IMR-90 (cell line): ENCODE data around the gene ATP6AP1.
"Not testable (repeated sequence)": the region's sequence is repeated elsewhere in the genome, so short reads cannot be mapped to it uniquely, and the experiment has no call there.

Source experiments
- BHLHE40 ChIP-seq: fragments of 150-350 bp; IDR thresholded peaks from 2 replicates; pipeline ENCODE4 v1.6.1; 2016; ENCODE audit warnings: mild to moderate bottlenecking, low read depth, low read length
- MAFK ChIP-seq: IDR thresholded peaks from 2 replicates; pipeline ENCODE4 v1.6.1; 2012; ENCODE audit warnings: low read depth, low read length, improper control_type of control experiment
- MXI1 ChIP-seq: IDR thresholded peaks from 2 replicates; pipeline ENCODE4 v1.6.1; 2012; ENCODE audit warnings: low read depth, mild to moderate bottlenecking, low read length, moderate library complexity, borderline replicate concordance
- POLR2A ChIP-seq: IDR thresholded peaks from 2 replicates; pipeline ENCODE4 v1.6.1; 2012; ENCODE audit warnings: mild to moderate bottlenecking, low read depth, low read length
- RAD21 ChIP-seq: IDR thresholded peaks from 2 replicates; pipeline ENCODE4 v1.6.1; 2012; ENCODE audit warnings: low read length, improper control_type of control experiment
- SMC3 ChIP-seq: fragments of 150-350 bp; IDR thresholded peaks from 2 replicates; pipeline ENCODE4 v1.6.1; 2016; ENCODE audit warnings: low read depth, mild to moderate bottlenecking, antibody characterized with exemption, low read length, moderate library complexity
- TF ChIP-seq, protein P1 (sequence below): fragments of 150-350 bp; IDR thresholded peaks from 2 replicates; pipeline ENCODE4 v1.6.1; 2016; ENCODE audit warnings: low read depth, mild to moderate bottlenecking, low read length, moderate library complexity, borderline replicate concordance
- TF ChIP-seq, protein P2 (sequence below): conservative IDR thresholded peaks from 2 replicates; pipeline ENCODE4 v1.5.1; 2012; ENCODE audit warnings: mild to moderate bottlenecking, low read depth, low read length, improper control_type of control experiment

DNA sequence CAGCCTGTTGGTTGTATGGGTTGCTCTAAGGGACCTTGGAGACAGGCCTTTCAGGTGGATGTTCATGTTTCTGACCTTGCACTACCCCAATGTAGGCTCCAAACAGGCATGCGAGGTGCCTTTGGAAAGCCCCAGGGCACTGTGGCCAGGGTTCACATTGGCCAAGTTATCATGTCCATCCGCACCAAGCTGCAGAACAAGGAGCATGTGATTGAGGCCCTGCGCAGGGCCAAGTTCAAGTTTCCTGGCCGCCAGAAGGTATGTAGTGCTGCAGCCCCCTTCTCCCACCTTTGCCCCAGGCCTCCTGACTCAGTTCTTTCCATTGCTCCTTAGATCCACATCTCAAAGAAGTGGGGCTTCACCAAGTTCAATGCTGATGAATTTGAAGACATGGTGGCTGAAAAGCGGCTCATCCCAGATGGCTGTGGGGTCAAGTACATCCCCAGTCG is 28.1 kb upstream of the ATP6AP1 start:
- TF ChIP-seq MXI1, POLR2A, BHLHE40, RAD21, SMC3, MAFK: not testable (repeated sequence)
- TF ChIP-seq, protein P1, sequence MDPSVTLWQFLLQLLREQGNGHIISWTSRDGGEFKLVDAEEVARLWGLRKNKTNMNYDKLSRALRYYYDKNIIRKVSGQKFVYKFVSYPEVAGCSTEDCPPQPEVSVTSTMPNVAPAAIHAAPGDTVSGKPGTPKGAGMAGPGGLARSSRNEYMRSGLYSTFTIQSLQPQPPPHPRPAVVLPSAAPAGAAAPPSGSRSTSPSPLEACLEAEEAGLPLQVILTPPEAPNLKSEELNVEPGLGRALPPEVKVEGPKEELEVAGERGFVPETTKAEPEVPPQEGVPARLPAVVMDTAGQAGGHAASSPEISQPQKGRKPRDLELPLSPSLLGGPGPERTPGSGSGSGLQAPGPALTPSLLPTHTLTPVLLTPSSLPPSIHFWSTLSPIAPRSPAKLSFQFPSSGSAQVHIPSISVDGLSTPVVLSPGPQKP, result not testable (repeated sequence)
- TF ChIP-seq, protein P2, sequence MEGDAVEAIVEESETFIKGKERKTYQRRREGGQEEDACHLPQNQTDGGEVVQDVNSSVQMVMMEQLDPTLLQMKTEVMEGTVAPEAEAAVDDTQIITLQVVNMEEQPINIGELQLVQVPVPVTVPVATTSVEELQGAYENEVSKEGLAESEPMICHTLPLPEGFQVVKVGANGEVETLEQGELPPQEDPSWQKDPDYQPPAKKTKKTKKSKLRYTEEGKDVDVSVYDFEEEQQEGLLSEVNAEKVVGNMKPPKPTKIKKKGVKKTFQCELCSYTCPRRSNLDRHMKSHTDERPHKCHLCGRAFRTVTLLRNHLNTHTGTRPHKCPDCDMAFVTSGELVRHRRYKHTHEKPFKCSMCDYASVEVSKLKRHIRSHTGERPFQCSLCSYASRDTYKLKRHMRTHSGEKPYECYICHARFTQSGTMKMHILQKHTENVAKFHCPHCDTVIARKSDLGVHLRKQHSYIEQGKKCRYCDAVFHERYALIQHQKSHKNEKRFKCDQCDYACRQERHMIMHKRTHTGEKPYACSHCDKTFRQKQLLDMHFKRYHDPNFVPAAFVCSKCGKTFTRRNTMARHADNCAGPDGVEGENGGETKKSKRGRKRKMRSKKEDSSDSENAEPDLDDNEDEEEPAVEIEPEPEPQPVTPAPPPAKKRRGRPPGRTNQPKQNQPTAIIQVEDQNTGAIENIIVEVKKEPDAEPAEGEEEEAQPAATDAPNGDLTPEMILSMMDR, result not testable (repeated sequence)
